HG02938 (cell line): ENCODE data around the gene CCDC27.
"Not testable (repeated sequence)": the region's sequence is repeated elsewhere in the genome, so short reads cannot be mapped to it uniquely, and the experiment has no call there.

ENCODE experiments used
- ATAC-seq: cut with Tn5 transposase; IDR thresholded peaks from one replicate; pipeline ENCODE4 v1.9.1; 2021; ENCODE audit warnings: mild to moderate bottlenecking, moderate library complexity; ENCODE audit not compliant: unreplicated experiment

Gene CCDC27

GRCh38 chr1:3717715-3718601 is 34.3 kb upstream of the CCDC27 start:
- no peak for ATAC-seq

DNA sequence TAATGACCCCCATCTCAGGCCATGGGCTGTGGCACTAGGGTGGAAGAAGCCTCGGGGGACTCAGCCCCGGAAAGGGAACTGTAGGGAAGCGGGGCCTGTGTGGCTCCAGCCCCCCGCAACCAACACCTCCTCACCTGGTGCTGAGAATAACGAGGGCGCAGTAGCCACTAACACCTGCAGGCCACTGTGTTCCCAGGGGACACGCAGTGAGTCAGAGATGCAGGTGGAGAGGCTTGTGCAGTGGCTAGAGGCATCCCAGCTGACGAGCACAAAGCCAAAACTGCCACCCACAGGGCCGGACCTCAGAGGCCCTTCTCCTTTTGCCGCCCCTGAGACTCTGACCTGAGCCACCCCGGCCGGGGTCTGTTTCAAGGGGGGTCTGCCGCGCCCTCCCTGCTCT is 33.5 kb upstream of the CCDC27 start:
- ATAC-seq, result no peak

- no peak for ATAC-seq
These were observed 30.2 kb upstream of the CCDC27 start for GRCh38 chr1:3721955-3722465.

DNA sequence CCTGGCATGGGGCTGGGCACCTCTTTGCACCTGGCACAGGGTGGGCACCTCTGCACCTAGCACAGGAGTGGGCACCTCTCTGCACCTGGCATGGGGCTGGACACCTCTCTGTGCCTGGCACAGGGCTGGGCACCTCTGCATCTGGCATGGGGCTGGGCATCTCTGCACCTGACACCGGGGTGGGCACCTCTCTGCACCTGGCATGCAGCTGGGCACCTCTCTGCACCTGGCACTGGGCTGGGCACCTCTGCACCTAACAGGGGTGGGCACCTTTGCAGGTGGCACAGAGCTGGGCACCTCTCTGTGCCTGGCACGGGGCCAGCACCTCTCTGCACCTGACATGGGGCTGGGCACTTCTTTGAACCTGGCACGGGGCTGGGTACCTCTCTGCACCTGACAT is 29.4 kb upstream of the CCDC27 start:
- no peak for ATAC-seq

- not testable (repeated sequence) for ATAC-seq
These were observed 27.7 kb upstream of the CCDC27 start for GRCh38 chr1:3724416-3725030.

DNA sequence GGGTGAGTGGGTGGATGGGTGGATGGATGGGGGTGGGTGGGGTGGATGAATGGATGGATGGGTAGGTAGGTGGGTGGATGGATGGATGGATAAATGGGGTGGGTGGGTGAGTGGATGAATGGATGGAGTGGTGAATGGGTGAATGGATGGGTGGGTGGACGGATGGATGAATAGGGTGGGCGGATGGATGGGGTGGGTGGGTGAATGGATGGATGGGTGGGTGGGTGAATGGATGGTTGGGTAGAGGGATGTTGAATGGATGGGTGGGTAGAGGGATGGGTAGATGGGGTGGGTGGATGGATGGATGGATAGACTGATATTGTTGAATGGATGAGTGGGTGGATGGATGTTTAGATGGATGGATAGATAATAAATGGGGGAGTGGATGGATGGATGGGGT is 26.9 kb upstream of the CCDC27 start:
- ATAC-seq, result no peak

GRCh38 chr1:3727042-3727824 is 25.0 kb upstream of the CCDC27 start:
- no peak for ATAC-seq

DNA sequence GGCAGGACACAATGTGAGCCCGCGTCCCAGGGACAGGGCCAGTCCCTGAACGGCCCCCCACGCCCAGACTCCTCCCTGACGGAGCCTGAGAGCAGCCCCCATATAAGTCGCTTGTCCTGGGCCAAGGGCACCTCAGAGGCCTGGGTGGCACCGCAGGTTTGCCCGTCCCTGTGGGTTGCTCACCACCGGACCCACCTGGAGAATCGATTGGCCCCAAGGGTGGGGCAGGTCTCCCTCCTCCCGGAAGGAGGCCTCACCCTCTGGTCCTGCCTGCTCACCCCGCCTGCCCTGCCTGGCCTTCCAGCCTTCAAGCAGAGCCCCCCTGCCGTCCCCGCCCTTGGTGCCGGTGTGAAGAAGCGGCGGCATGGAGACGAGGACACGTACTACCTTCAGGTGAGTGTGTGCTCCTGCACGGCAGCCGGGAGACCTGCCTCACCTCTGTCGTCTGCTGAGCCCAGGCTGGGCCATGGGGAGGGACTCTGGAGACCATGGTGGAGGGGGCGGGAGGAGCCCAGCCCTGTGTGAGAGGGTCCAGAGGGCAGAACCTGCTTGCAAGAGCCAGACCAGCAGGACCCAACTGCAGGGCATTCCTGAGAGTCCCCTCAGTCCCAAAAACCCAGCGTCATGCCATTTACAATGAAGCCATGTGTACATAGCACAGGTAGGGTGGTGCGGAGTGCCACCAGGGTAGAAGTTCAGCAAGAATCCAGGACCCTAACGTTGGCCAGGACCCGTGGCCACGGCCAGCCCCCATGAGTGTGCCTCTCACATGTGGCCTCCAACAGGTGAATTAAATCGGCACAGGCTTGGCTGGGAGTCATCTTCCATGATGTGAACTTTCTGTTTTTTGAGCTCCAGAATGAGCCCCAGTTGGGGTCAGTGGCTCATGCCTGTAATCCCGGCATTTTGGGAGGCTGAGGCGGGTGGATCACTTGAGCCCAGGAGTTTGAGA is 24.1 kb upstream of the CCDC27 start:
- ATAC-seq, result no peak

GRCh38 chr1:3729594-3730542 is 22.4 kb upstream of the CCDC27 start:
- no peak for ATAC-seq

DNA sequence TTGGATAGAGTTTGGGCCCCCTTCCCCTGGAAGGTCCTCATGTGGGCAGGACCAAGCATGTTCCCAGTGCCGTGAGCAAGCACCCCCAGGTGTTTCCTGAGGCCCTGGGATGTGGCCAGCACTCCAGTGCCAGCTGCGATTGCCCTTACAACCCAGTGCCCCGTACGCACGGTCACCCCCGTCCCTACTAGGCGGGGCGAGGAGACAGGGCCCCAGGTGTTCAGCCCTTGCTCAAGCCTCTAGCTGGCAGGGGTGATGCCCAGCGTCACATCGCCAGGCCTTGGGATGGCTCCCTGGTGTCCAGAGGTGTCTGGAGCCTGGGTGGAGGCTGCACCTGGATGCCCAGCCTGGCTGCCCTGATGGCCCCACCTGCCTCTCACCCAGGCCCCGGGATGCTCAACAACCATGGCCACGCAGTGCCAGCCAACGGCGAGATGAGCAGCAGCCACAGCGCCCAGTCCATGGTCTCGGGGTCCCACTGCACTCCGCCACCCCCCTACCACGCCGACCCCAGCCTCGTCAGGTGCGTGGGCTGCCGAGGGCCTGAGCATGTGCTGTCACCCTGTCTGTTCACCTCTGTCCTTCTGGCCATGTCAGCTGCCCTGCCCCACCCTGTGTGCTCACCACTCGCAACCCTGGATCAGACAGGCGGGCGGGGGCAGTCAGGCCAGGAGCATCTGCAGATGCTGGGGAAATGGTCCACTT is 21.6 kb upstream of the CCDC27 start:
- no peak for ATAC-seq

- ATAC-seq, result no peak
These were observed 20.4 kb upstream of the CCDC27 start for GRCh38 chr1:3731583-3732433.

GRCh38 chr1:3732434-3733093 is 19.7 kb upstream of the CCDC27 start:
- ATAC-seq, result no peak

DNA sequence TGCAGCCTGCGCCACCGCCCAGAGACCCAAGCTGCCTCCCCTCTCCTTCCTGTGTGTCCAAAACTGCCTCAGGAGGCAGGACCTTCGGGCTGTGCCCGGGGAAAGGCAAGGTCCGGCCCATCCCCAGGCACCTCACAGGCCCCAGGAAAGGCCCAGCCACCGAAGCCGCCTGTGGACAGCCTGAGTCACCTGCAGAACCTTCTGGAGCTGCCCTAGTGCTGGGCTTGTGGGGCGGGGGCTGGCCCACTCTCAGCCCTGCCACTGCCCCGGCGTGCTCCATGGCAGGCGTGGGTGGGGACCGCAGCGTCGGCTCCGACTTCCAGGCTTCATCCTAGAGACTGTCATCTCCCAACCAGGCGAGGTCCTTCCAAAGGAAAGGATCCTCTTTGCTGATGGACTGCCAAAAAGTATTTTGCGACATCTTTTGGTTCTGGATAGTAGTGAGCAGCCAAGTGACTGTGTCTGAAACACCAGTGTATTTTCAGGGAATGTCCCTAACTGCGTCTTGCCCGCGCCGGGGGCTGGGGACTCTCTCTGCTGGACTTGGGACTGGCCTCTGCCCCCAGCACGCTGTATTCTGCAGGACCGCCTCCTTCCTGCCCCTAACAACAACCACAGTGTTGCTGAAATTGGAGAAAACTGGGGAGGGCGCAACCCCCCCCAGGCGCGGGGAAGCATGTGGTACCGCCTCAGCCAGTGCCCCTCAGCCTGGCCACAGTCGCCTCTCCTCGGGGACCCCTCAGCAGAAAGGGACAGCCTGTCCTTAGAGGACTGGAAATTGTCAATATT is 19.0 kb upstream of the CCDC27 start:
- no peak for ATAC-seq

- ATAC-seq, result no peak
These were observed 18.2 kb upstream of the CCDC27 start for GRCh38 chr1:3733883-3734589.

GRCh38 chr1:3734602-3735001 is 17.6 kb upstream of the CCDC27 start:
- ATAC-seq, result no peak
